Activated naive CD4-positive, alpha-beta T cell treated with anti-CD3 and anti-CD28 coated beads, Interleukin-2, amount 50 U/mL, for 24 hours (primary cell): ENCODE results near the gene TBC1D2.
"Not testable (repeated sequence)": the region's sequence is repeated elsewhere in the genome, so short reads cannot be mapped to it uniquely, and the experiment has no call there.

Experiments used
- H3K27ac Mint-ChIP-seq: one replicate; pipeline ENCODE4 v1.8.0; 2021; ENCODE audit warnings: mild to moderate bottlenecking, mixed read lengths
- H3K27me3 Mint-ChIP-seq: one replicate; pipeline ENCODE4 v1.8.0; 2021; ENCODE audit warnings: mixed read lengths
- H3K36me3 Mint-ChIP-seq: one replicate; pipeline ENCODE4 v1.8.0; 2021; ENCODE audit warnings: mixed read lengths
- H3K4me1 Mint-ChIP-seq: one replicate; pipeline ENCODE4 v1.8.0; 2021; ENCODE audit warnings: mixed read lengths
- H3K4me3 Mint-ChIP-seq: one replicate; pipeline ENCODE4 v1.8.0; 2021; ENCODE audit warnings: mild to moderate bottlenecking, mixed read lengths
- H3K9me3 Mint-ChIP-seq: one replicate; pipeline ENCODE4 v1.8.0; 2021; ENCODE audit warnings: mixed read lengths

Gene TBC1D2

DNA sequence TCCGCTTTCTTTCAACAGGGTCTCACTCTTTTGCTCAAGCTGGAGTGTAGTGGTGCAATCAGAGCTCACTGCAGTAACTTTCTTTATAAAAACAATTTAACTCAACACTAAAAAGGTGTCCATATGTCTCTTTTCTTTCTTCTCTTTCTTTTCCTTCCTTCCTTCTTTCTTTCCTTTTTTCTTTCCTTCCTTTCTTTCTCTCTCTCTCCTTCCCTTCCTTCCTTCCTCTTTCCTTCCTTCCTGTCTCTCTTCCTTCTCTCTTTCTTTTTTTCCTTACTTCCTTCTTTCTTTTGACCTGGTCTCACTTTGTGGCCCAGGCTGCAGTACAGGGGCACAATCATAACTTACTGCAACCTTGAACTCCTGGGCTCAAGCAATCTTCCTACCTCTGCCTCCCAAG, 25.8 kb upstream of the TBC1D2 start:
- Mint-ChIP-seq H3K4me1 (no peaks in the 10 kb centered on the region), H3K9me3 (no peaks in the 10 kb centered on the region), H3K27me3 (peaks cover 9% of the 10 kb centered on the region), H3K4me3 (no peak overlapping the region), H3K36me3 (no peaks in the 10 kb centered on the region), H3K27ac (no peak overlapping the region)

DNA sequence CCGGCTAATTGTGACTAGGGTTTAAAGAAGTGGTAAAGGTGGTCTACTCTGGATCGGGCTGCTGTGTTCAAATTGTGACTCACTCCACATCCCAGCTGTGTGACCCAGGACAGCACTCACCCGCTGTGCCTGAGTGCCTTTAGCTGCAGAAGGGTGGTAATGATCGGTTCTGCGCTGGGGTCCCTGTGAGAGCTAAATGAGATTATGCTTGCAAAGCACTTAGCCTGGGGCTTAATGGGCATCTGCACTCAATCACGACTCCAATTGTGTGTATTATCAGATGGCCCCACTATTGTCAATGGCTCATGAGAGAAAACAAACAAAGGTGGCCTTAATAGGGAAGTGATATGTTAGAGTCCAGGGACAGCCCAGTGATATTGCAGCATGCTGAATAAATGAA, 25.1 kb upstream of the TBC1D2 start:
- peaks cover 9% of the 10 kb centered on the region for H3K27me3 Mint-ChIP-seq
- H3K36me3 Mint-ChIP-seq = no peaks in the 10 kb centered on the region
- no peaks in the 10 kb centered on the region for H3K4me1 Mint-ChIP-seq
- no peak overlapping the region for H3K27ac Mint-ChIP-seq
- H3K4me3 Mint-ChIP-seq = no peak overlapping the region
- no peaks in the 10 kb centered on the region for H3K9me3 Mint-ChIP-seq

DNA sequence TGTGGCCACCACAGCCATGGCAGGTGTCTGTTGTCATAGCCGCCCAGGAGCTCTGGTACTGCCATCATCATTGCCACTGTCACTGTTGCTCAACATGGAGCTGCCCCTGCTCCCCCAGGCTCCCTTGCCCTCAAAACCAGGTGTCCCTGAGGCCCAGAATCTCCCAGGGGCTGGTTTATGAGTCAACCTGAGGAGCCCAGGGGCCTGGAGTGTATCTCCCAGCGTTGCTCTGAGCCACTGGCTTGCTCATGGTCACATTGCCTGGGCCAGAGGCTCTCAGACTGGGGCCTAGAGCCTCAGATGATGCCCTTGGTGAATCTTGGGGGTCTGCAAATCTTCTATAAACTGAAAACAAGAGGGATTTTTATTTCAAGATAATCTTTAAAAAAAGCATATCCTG, 24.7 kb upstream of the TBC1D2 start:
- H3K27ac Mint-ChIP-seq = no peak overlapping the region
- H3K4me1 Mint-ChIP-seq = no peaks in the 10 kb centered on the region
- H3K9me3 Mint-ChIP-seq = no peaks in the 10 kb centered on the region
- H3K4me3 Mint-ChIP-seq = no peak overlapping the region
- H3K36me3 Mint-ChIP-seq = no peaks in the 10 kb centered on the region
- H3K27me3 Mint-ChIP-seq = peaks cover 9% of the 10 kb centered on the region

DNA sequence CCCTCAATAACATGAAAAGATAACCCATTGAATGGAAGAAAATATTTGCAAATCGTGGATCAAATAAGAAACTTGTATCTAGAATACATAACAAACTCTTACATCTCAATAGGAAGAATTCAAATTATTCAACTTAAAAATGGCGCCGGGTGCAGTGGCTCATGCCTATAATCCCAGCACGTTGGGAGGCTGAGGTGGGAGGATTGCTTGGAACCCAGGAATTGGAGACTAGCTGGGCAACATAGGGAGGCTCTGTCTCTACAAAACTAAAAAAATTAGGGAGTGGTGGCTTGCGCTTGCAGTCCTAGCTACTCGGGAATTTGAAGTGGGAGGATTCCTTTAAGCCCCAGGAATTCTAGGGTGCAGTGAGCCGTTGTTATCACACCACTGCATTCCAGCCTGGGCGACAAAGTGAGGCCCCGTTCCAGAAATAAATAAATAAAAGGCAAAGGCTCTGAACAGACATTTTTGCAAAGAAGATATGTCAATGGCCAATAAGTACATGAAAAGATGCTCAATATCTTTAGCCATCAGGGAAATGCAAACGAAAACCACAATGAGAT, 21.5 kb upstream of the TBC1D2 start:
- H3K9me3 Mint-ChIP-seq = no peaks in the 10 kb centered on the region
- no peak overlapping the region for H3K4me3 Mint-ChIP-seq
- peaks cover 7% of the 10 kb centered on the region for H3K27me3 Mint-ChIP-seq
- no peak overlapping the region for H3K27ac Mint-ChIP-seq
- H3K4me1 Mint-ChIP-seq = no peaks in the 10 kb centered on the region
- no peaks in the 10 kb centered on the region for H3K36me3 Mint-ChIP-seq

DNA sequence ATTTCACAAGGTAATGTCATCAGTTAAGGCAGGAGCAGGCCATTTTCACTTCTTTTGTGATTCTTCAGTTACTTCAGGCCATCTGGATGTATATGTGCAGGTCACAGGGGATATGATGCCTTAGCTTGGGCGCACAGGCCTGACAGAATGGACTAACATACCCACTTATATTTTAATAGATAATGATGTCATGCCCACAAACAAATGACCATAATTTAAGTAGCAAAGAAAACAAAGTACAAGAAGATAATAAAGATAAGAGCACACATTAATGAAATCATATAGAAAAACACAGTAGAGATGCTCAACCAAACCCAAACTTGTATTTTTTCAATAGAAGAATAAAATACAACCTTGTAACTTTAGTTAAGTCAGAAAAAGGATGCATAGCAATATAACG, 19.7 kb upstream of the TBC1D2 start:
- Mint-ChIP-seq H3K4me3 (no peak overlapping the region), H3K27me3 (peaks cover 7% of the 10 kb centered on the region), H3K36me3 (no peaks in the 10 kb centered on the region), H3K27ac (no peak overlapping the region), H3K4me1 (no peaks in the 10 kb centered on the region), H3K9me3 (no peaks in the 10 kb centered on the region)

DNA sequence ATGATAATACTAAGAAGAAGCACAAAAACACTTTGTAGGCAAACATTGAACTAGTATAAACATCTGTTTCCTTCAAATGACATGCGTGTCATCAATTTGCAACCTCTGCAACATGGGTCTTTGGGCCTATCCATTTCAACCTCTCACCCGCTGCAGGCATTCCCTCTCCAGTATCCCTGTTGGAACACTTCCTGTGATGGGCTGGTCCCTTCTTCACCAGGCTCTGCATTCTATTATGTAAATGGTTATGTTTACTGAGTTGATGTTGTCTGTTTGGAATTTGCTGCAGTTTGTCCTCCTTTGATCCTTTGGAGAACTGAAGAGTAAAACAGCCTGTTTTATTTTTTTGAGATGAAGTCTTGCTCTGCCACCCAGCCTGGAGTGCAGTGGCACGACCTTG, 16.6 kb upstream of the TBC1D2 start:
- no peaks in the 10 kb centered on the region for H3K4me1 Mint-ChIP-seq
- peaks cover 12% of the 10 kb centered on the region for H3K27me3 Mint-ChIP-seq
- H3K36me3 Mint-ChIP-seq = no peaks in the 10 kb centered on the region
- H3K27ac Mint-ChIP-seq = no peak overlapping the region
- no peaks in the 10 kb centered on the region for H3K9me3 Mint-ChIP-seq
- no peak overlapping the region for H3K4me3 Mint-ChIP-seq

DNA sequence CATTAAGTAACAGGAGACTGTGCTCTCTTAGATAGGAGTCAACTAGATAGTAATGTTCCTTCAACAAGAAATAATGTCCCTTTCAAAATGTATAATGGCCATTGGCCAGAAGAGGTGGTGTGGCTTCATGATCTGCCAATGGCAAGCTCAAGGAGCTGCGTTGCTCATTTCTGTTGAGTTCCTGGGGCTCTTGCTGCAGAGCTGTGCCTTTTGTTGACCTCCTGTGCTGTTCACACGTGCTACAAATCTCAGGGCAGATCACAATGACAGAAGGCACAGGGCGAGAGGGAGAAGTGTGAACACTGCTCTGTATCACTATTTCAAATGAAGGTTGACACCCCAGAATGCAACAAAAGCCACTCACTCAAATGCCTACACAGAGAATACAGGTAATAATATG, 16.0 kb upstream of the TBC1D2 start:
- Mint-ChIP-seq H3K4me1 (no peaks in the 10 kb centered on the region), H3K9me3 (no peaks in the 10 kb centered on the region), H3K27ac (no peak overlapping the region), H3K4me3 (no peak overlapping the region), H3K27me3 (peaks cover 9% of the 10 kb centered on the region), H3K36me3 (no peaks in the 10 kb centered on the region)

DNA sequence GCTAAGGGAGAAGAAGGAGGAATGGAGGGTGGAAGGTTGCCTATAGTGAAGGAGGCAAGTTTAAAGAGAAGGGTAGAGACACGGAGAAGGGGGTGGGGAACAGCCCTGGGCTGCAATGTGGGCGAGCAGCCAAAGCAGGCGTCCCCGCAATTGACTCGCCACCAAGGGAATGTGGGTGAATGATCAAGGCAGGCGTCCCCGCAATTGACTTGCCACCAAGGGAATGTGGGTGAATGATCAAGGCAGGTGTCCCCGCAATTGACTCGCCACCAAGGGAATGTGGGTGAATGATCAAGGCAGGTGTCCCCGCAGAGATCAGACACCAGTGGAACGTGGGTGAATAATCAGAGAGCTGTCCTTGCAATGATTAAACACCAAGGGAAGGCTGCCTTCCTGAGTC, 14.8 kb upstream of the TBC1D2 start:
- not testable (repeated sequence) for H3K4me3 Mint-ChIP-seq, H3K27ac Mint-ChIP-seq, H3K36me3 Mint-ChIP-seq, H3K9me3 Mint-ChIP-seq, H3K27me3 Mint-ChIP-seq, H3K4me1 Mint-ChIP-seq

DNA sequence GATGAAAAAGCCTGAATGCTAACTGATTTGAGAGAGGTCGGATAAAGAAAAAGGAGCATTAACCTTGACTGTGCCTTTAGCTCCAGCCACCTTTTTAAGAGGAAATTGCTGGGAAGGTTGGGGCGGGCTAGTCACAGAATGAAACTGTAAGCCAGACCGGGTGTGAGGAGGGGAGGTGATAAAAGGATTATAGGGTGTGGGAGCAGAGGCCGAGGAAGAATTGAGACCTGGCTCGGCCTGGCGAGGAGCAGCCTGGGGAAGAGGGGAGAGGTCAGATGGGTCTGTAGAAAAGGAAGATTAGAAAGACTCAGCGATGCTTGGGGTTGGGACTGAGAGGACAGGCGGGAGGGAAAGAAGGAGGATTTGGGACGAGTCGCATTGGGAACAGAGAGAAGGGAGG, 14.2 kb upstream of the TBC1D2 start:
- H3K27ac Mint-ChIP-seq, H3K36me3 Mint-ChIP-seq, H3K27me3 Mint-ChIP-seq, H3K4me1 Mint-ChIP-seq, H3K9me3 Mint-ChIP-seq, H3K4me3 Mint-ChIP-seq: not testable (repeated sequence)

DNA sequence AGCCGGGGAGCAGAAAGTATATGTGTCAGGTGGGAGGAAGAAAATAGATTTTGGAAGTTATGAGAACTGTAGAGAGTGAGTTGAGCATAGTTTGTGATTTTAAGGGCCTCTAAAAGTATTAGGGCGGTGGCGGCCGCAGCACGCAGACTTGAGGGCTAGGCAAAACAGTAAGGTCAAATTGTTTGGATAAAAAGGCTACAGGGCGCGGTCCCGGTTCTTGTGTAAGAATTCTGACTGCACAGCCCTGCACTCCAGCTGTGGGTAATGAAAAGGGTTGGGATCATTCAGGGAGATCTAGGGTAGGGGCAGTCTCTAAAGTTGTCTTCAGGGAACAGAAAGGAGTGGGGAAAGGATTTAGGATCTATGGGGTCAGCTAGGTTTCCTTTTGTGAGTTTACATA, 12.1 kb upstream of the TBC1D2 start:
- H3K4me3 Mint-ChIP-seq, H3K36me3 Mint-ChIP-seq, H3K27ac Mint-ChIP-seq, H3K27me3 Mint-ChIP-seq, H3K9me3 Mint-ChIP-seq, H3K4me1 Mint-ChIP-seq: not testable (repeated sequence)

DNA sequence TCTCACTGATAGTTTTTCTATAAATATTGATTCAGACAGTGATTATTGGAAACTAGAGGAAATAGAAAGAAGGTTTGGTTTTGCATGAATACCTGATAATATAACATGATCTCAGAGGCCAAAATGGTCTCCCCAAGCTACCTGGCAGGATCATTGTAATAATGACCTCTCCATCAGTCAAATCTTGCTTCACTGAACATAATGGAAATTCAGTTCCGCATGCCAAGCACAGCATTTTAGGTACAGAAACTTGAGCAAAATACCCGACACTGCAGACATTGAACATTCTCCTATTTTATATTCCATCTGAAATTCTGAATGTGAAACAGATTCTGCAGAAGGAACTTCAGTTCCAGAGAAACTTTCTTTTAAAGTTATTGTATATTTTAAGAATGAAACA, 9.1 kb upstream of the TBC1D2 start:
- H3K27me3 Mint-ChIP-seq = peaks cover 3% of the 10 kb centered on the region
- no peak overlapping the region for H3K4me3 Mint-ChIP-seq
- H3K9me3 Mint-ChIP-seq = no peaks in the 10 kb centered on the region
- H3K36me3 Mint-ChIP-seq = no peaks in the 10 kb centered on the region
- H3K27ac Mint-ChIP-seq = no peak overlapping the region
- H3K4me1 Mint-ChIP-seq = no peaks in the 10 kb centered on the region

DNA sequence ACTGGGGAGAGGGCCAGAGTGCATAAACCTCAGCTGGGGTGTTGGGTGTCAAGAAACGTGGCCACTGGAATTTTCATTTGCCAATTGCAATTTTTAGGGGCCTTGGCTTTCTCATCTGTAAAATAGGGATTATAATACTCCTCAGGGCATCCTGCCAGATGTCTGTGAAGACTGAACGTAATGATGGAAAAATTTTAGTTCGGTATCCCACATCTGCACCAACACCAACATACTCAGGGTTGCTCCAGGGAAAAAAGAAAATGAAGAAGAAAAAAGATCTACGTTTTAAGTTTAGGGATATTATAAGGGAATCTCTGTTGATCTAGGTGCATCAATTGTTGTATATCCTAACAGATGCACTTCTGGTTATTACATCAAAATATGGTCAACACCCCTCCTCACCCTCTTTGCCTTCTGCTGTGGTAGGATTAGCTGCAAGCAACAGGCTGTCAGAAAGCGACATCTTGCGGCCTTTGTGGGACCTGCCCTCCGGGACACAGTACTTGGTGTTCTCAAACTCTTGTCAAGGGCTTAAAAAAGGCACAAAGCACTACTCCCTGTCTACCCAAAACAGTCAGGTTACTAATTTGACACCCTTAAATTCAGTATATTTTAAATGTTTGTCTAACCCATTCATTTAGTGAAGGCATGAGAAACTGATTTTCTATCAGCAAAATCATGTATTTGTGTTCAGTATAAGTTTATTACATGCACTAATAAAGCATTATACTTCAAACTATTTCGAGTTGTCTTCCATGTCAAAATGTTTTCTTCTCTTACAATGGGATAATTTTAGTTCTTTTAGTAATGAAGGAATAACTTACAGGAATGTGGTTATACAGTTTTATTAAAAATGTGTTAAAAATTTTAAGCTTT, 8.3 kb upstream of the TBC1D2 start:
- no peak overlapping the region for H3K4me3 Mint-ChIP-seq
- no peaks in the 10 kb centered on the region for H3K36me3 Mint-ChIP-seq
- no peaks in the 10 kb centered on the region for H3K4me1 Mint-ChIP-seq
- H3K27ac Mint-ChIP-seq = no peak overlapping the region
- no peaks in the 10 kb centered on the region for H3K27me3 Mint-ChIP-seq
- no peaks in the 10 kb centered on the region for H3K9me3 Mint-ChIP-seq

DNA sequence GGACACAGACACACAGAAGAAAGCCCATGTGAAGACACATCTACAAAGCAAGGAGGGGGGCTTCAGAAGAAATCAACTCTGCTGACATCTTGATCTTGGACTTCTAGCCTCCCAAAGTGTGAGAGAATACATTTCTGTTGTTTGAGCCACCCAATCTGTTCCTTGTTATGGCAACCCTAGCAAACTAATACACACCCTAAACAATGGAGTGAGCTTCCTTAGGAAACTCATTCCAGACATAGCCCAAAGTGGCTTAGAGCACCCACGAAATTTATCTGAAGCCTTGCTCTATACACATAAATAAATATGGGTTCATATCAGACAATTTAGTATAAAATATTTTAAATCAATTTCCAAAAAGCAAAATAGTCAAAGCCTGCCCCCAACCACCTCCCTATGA, 7.6 kb upstream of the TBC1D2 start:
- no peak overlapping the region for H3K4me3 Mint-ChIP-seq
- no peaks in the 10 kb centered on the region for H3K36me3 Mint-ChIP-seq
- H3K27me3 Mint-ChIP-seq = no peaks in the 10 kb centered on the region
- no peak overlapping the region for H3K27ac Mint-ChIP-seq
- H3K9me3 Mint-ChIP-seq = no peaks in the 10 kb centered on the region
- H3K4me1 Mint-ChIP-seq = no peaks in the 10 kb centered on the region

DNA sequence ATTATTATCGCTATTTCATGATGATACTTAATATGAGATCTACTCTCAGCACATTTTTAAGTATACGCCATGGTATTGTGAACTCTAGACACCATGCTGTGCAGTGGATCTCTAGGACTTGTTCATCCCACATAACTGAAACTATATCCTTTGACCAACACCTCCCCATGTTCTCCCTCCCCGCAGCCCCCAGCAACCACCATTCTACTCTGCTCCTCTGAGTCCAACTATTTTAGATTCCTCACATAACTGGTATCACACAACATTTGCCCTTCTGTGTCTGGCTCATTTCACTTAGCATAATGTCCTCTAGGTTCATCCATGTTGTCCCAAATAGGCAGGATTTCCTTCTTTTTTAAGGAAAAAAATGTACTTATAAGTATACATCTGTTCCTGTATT, 6.6 kb upstream of the TBC1D2 start:
- H3K27me3 Mint-ChIP-seq = no peaks in the 10 kb centered on the region
- H3K4me3 Mint-ChIP-seq = no peak overlapping the region
- H3K36me3 Mint-ChIP-seq = no peaks in the 10 kb centered on the region
- no peaks in the 10 kb centered on the region for H3K9me3 Mint-ChIP-seq
- peaks cover under 1% of the 10 kb centered on the region for H3K4me1 Mint-ChIP-seq
- no peak overlapping the region for H3K27ac Mint-ChIP-seq

DNA sequence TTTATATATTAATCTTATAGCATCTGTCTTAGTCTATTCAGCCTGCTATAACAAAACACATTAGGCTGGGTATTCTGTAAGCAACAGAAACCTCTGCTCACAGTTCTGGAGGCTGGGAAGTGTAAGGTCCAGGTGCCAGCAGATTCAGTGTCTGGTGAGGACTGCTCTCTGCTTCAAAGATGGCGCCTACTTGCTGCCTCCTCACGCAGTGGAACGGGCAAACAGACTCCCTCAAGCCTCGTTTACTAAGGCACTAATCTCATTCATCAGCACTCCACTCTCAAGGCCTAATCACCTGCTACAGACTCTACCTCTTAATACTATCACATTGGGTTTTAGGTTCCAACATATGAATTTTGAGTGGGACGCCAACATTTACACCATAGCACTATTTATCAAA, 5.2 kb upstream of the TBC1D2 start:
- no peaks in the 10 kb centered on the region for H3K9me3 Mint-ChIP-seq
- H3K27ac Mint-ChIP-seq = no peak overlapping the region
- no peak overlapping the region for H3K4me3 Mint-ChIP-seq
- H3K27me3 Mint-ChIP-seq = no peaks in the 10 kb centered on the region
- peaks cover 7% of the 10 kb centered on the region for H3K4me1 Mint-ChIP-seq
- H3K36me3 Mint-ChIP-seq = no peaks in the 10 kb centered on the region

DNA sequence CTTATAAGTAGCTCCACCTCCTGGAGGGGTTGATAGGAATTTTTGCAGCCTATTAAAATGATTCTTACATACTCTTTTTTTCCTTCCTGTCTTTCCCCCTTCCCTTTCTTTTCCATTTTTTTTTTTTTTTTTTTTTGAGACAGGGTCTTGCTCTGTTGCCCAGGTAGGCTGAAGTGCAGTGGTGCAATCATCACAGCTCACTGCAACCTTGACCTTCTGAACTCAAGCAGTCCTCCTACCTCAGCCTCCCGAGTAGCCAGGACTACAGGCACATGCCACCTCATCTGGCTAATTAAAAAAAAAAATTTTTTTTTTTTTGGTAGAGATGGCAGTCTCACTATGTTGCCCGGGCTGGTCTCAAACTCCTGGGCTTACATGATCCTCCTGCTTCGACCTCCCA, 4.3 kb upstream of the TBC1D2 start:
- Mint-ChIP-seq H3K36me3 (no peaks in the 10 kb centered on the region), H3K4me3 (no peak overlapping the region)

DNA sequence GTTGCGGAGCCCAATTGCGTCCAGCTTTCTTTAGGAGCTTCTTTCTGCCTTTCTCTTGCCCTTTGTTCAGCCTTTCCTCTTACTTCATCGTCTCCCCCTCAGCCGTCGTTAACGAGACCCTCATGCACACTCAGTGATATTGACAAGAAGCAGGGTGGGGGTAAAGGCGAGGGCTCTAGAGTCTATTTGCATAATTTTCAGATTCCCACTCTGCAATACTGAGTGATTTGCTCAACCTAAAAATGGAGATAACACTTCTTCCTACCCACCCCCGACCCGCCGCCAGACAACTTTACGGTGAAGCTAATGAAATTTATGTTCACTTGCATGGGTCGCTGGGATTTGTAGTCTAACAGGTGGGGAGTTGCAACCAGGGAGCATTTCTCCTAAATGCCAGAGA, 1.3 kb upstream of the TBC1D2 start:
- Mint-ChIP-seq H3K4me1 (peaks cover 32% of the 10 kb centered on the region), H3K36me3 (no peaks in the 10 kb centered on the region), H3K27ac (peak overlapping the region; percentile 97), H3K4me3 (peak overlapping the region; percentile 96), H3K27me3 (no peaks in the 10 kb centered on the region), H3K9me3 (no peaks in the 10 kb centered on the region)

More for the DNA sequence above, 4.3 kb upstream of the TBC1D2 start:
- Mint-ChIP-seq H3K27ac (no peak overlapping the region), H3K9me3 (no peaks in the 10 kb centered on the region), H3K27me3 (no peaks in the 10 kb centered on the region), H3K4me1 (peaks cover 10% of the 10 kb centered on the region)
